ENCODE data around the gene PRKRA.

- no peak for TF ChIP-seq CTCF (conservative IDR thresholded peaks at IDR 0.05; ENCODE audit: low read length)
- TF ChIP-seq EZH2phosphoT487 (IDR thresholded peaks at IDR 0.05; ENCODE audit: borderline replicate concordance): no peak
Measured at GRCh38 chr2:178426388-178426787, 24.6 kb downstream of the PRKRA start.
